ENCODE measurements around the gene ASTN2.

Gene ASTN2

GRCh38 chr9:116423149-116423548 is 991.7 kb downstream of the ASTN2 start:
- no peaks in the 10 kb centered on the region for H3K36me3 ChIP-seq (ENCODE audit: control insufficient read depth, low read length)
- no peaks in the 10 kb centered on the region for H3K9me2 ChIP-seq (replicated peaks; ENCODE audit: control insufficient read depth, low read length)
- no peak overlapping the region for H3K4me2 ChIP-seq (ENCODE audit: low read length)
- H3F3A ChIP-seq (ENCODE audit: control insufficient read depth, insufficient read depth) = no peaks in the 10 kb centered on the region
- TF ChIP-seq CTCF (IDR thresholded peaks at IDR 0.05; ENCODE audit: low read depth, low read length, poor library complexity, severe bottlenecking) (no peak), EZH2phosphoT487 (IDR thresholded peaks at IDR 0.05; ENCODE audit: borderline replicate concordance, low read length) (no peak)
- H3K27ac ChIP-seq (ENCODE audit: low read depth, low read length) = no peak overlapping the region
- no peak overlapping the region for H3K4me3 ChIP-seq (ENCODE audit: low read length)
- H3K9me3 ChIP-seq (ENCODE audit: control insufficient read depth, insufficient read depth, low read length) = no peaks in the 10 kb centered on the region
- no peaks in the 10 kb centered on the region for H3K4me1 ChIP-seq (ENCODE audit: control insufficient read depth, low read length)
- H4K20me1 ChIP-seq (ENCODE audit: control insufficient read depth, insufficient read depth, low read depth, low read length) = no peaks in the 10 kb centered on the region
- no peaks in the 10 kb centered on the region for H3K27me3 ChIP-seq (ENCODE audit: control insufficient read depth, low read length)
- H3K79me2 ChIP-seq (ENCODE audit: control insufficient read depth, low read length) = no peaks in the 10 kb centered on the region

GRCh38 chr9:116422119-116422979 is 992.5 kb downstream of the ASTN2 start:
- Histone ChIP-seq H3K27ac (ENCODE audit: low read depth, low read length) (no peak overlapping the region), H3K27me3 (ENCODE audit: control insufficient read depth, low read length) (no peaks in the 10 kb centered on the region), H3K79me2 (ENCODE audit: control insufficient read depth, low read length) (no peaks in the 10 kb centered on the region), H3K36me3 (ENCODE audit: control insufficient read depth, low read length) (no peaks in the 10 kb centered on the region), H3K9me2 (replicated peaks; ENCODE audit: control insufficient read depth, low read length) (no peaks in the 10 kb centered on the region), H3K4me1 (ENCODE audit: control insufficient read depth, low read length) (no peaks in the 10 kb centered on the region), H3K9me3 (ENCODE audit: control insufficient read depth, insufficient read depth, low read length) (no peaks in the 10 kb centered on the region), H3K4me3 (ENCODE audit: low read length) (no peak overlapping the region), H3K4me2 (ENCODE audit: low read length) (no peak overlapping the region), H4K20me1 (ENCODE audit: control insufficient read depth, insufficient read depth, low read depth, low read length) (no peaks in the 10 kb centered on the region), H3F3A (ENCODE audit: control insufficient read depth, insufficient read depth) (no peaks in the 10 kb centered on the region)
- no peak for TF ChIP-seq EZH2phosphoT487 (IDR thresholded peaks at IDR 0.05; ENCODE audit: borderline replicate concordance, low read length)
- no peak for TF ChIP-seq CTCF (IDR thresholded peaks at IDR 0.05; ENCODE audit: low read depth, low read length, poor library complexity, severe bottlenecking)

- no peaks in the 10 kb centered on the region for H3K4me1 ChIP-seq (ENCODE audit: control insufficient read depth, low read length)
- H3K27ac ChIP-seq (ENCODE audit: low read depth, low read length) = no peak overlapping the region
- no peaks in the 10 kb centered on the region for H3K36me3 ChIP-seq (ENCODE audit: control insufficient read depth, low read length)
- H3K9me3 ChIP-seq (ENCODE audit: control insufficient read depth, insufficient read depth, low read length) = no peaks in the 10 kb centered on the region
- no peak overlapping the region for H3K4me3 ChIP-seq (ENCODE audit: low read length)
- no peak overlapping the region for H3K4me2 ChIP-seq (ENCODE audit: low read length)
- TF ChIP-seq EZH2phosphoT487 (IDR thresholded peaks at IDR 0.05; ENCODE audit: borderline replicate concordance, low read length) (no peak), CTCF (IDR thresholded peaks at IDR 0.05; ENCODE audit: low read depth, low read length, poor library complexity, severe bottlenecking) (no peak)
- no peaks in the 10 kb centered on the region for H3F3A ChIP-seq (ENCODE audit: control insufficient read depth, insufficient read depth)
- H3K27me3 ChIP-seq (ENCODE audit: control insufficient read depth, low read length) = no peaks in the 10 kb centered on the region
- H3K79me2 ChIP-seq (ENCODE audit: control insufficient read depth, low read length) = no peaks in the 10 kb centered on the region
- no peaks in the 10 kb centered on the region for H3K9me2 ChIP-seq (replicated peaks; ENCODE audit: control insufficient read depth, low read length)
- H4K20me1 ChIP-seq (ENCODE audit: control insufficient read depth, insufficient read depth, low read depth, low read length) = no peaks in the 10 kb centered on the region
These were observed 993.8 kb downstream of the ASTN2 start for GRCh38 chr9:116420993-116421538.

Data from DOHH2 (cell line).